Panc1 (cell line): ENCODE data around the gene SGMS2. TPM values are rescaled to one million over a fixed set of nuclear protein-coding genes. Genes with fewer than 3 reads are reported as not detected.

Source experiments
- ATAC-seq: fragments of 200-7000 bp; cut with Tn5 transposase; 2 replicates; pipeline ENCODE4 v1.9.1; 2020; ENCODE audit warnings: mild to moderate bottlenecking, moderate library complexity
- BruUV-seq: library from RNA; stranded (reverse); fragments of 400-500 nt; replicated peaks from 2 replicates; lab custom pipeline; 2021; lab: Mats Ljungman, UMichigan
- CTCF ChIA-PET: fragments of 300-600 bp; sonication (Branson Sonifier 250); formaldehyde crosslinking; loops from one replicate; lab custom pipeline; 2022; ENCODE audit warnings: antibody characterized with exemption; lab: Charles Lee
- POLR2A ChIA-PET: fragments of 300-600 bp; sonication (Branson Sonifier 250); formaldehyde crosslinking; loops from one replicate; lab custom pipeline; 2022; ENCODE audit warnings: antibody characterized with exemption; lab: Charles Lee
- DNase-seq: peaks from one replicate; pipeline ENCODE4 v3.0.0-alpha.2; 2010; ENCODE audit warnings: low read depth, low spot score
- H3K27ac ChIP-seq: 2 replicates; pipeline ENCODE4 v1.5.1; 2011; ENCODE audit warnings: mild to moderate bottlenecking, low read length, inconsistent platforms
- H3K27me3 ChIP-seq: fragments of 200-500 bp; sonication (Bioruptor generic); 2 replicates; pipeline ENCODE4 v1.6.0; 2014; ENCODE audit warnings: low read length, inconsistent platforms; ENCODE audit not compliant: control insufficient read depth, insufficient read depth
- H3K36me3 ChIP-seq: fragments of 200-500 bp; sonication (Bioruptor generic); 2 replicates; pipeline ENCODE4 v1.5.1; 2014; ENCODE audit warnings: inconsistent platforms, mild to moderate bottlenecking, low read length, moderate library complexity; ENCODE audit not compliant: control insufficient read depth, insufficient read depth
- H3K4me1 ChIP-seq: 2 replicates; pipeline ENCODE4 v1.5.1; 2011; ENCODE audit warnings: inconsistent platforms, mild to moderate bottlenecking, low read length, moderate library complexity; ENCODE audit not compliant: control insufficient read depth, insufficient read depth
- H3K4me3 ChIP-seq, 2 experiments: 2 replicates each; pipeline ENCODE4 v1.5.1; 2011 to 2012; ENCODE audit warnings: low read depth in 2 of 2, low read length in 2 of 2, mild to moderate bottlenecking in 2 of 2, inconsistent platforms in 1 of 2, moderate library complexity in 1 of 2
- H3K9me3 ChIP-seq: fragments of 200-500 bp; sonication (Bioruptor generic); 2 replicates; pipeline ENCODE4 v1.5.1; 2014; ENCODE audit warnings: low read depth, mild to moderate bottlenecking, inconsistent platforms, low read length, moderate library complexity; ENCODE audit not compliant: control insufficient read depth, insufficient read depth
- CTCF ChIP-seq: fragments of 450-650 bp; IDR thresholded peaks from 2 replicates; pipeline ENCODE4 v1.5.1; 2017; ENCODE audit warnings: mild to moderate bottlenecking
- POLR2AphosphoS5 ChIP-seq: IDR thresholded peaks from 2 replicates; pipeline ENCODE4 v1.6.1; 2012; ENCODE audit warnings: mild to moderate bottlenecking, low read depth, low read length, moderate library complexity
- REST ChIP-seq, 2 experiments: IDR thresholded peaks; 2 replicates each; pipeline ENCODE4 v1.6.1; 2011 to 2012; ENCODE audit warnings: low read depth in 2 of 2, control low read depth in 1 of 2, low read length in 1 of 2, mild to moderate bottlenecking in 1 of 2, moderate library complexity in 1 of 2; ENCODE audit not compliant: insufficient read depth in 1 of 2
- SIN3A ChIP-seq: IDR thresholded peaks from 2 replicates; pipeline ENCODE4 v1.6.1; 2012; ENCODE audit warnings: low read depth, mild to moderate bottlenecking, low read length, moderate library complexity, borderline replicate concordance; ENCODE audit not compliant: insufficient read depth
- TCF7L2 ChIP-seq: IDR thresholded peaks from 2 replicates; pipeline ENCODE4 v1.6.1; 2011; ENCODE audit warnings: mild to moderate bottlenecking, low read depth, low read length, inconsistent platforms
- in situ Hi-C: cut with HindIII; loops from 2 replicates; pipeline ENCODE4 v1.10.0; 2016; ENCODE audit warnings: low sequenced_read_pairs, low pct_unique_long_range_greater_than_20kb
- intact Hi-C: fragments of 100-400 bp; cut with micrococcal nuclease; formaldehyde crosslinking; loops from one replicate; pipeline ENCODE4 v1.10.0; 2022; ENCODE audit not compliant: unreplicated experiment
- total RNA-seq: library from RNA; stranded (reverse); gene quantifications from one replicate; pipeline ENCODE4 v1.2.1, GENCODE V29; 2021; ENCODE audit not compliant: unreplicated experiment

SGMS2 gene
- total RNA-seq, 1 experiment from 2014 or later = 15.6 TPM

- intact Hi-C loops (no loop called here), in situ Hi-C loops (no loop called here)
- Histone ChIP-seq H3K27ac (no peak overlapping the region), H3K4me1 (no peaks in the 10 kb centered on the region), H3K4me3 (no peak overlapping the region), H3K36me3 (no peaks in the 10 kb centered on the region), H3K9me3 (no peaks in the 10 kb centered on the region), H3K27me3 (no peaks in the 10 kb centered on the region)
- POLR2A ChIA-PET = interaction anchor here (0.6 kb wide), 1 partner anchor 80 kb away, joined by 3 read pairs; no protein-coding TSS in a partner anchor
- TF ChIP-seq REST (IDR thresholded peaks at IDR 0.05; ENCODE audit: insufficient read depth in 1 of 2, low read depth in 2 of 2, low read length in 1 of 2) = no peak
- no peak for TF ChIP-seq POLR2AphosphoS5
- no peak for TF ChIP-seq CTCF
- TF ChIP-seq SIN3A = no peak
- TF ChIP-seq TCF7L2 = no peak
- CTCF ChIA-PET = no interaction called here
- DNase-seq (no peak), ATAC-seq (no peak)
- no TSS peak for BruUV-seq
Measured at GRCh38 chr4:107893171-107894137, 68.7 kb downstream of the SGMS2 start.

- CTCF ChIA-PET = no interaction called here
- in situ Hi-C loops (no loop called here), intact Hi-C loops (no loop called here)
- Histone ChIP-seq H3K4me1 (no peaks in the 10 kb centered on the region), H3K27ac (no peak overlapping the region), H3K27me3 (no peaks in the 10 kb centered on the region), H3K4me3 (no peak overlapping the region), H3K36me3 (no peaks in the 10 kb centered on the region), H3K9me3 (no peaks in the 10 kb centered on the region)
- ATAC-seq (no peak), DNase-seq (no peak)
- POLR2A ChIA-PET = interaction anchor here (0.6 kb wide), 1 partner anchor 81 kb away, joined by 3 read pairs; no protein-coding TSS in a partner anchor
- no TSS peak for BruUV-seq
- TF ChIP-seq POLR2AphosphoS5 (no peak), TCF7L2 (no peak), SIN3A (no peak), CTCF (no peak), REST (IDR thresholded peaks at IDR 0.05; ENCODE audit: insufficient read depth in 1 of 2, low read depth in 2 of 2, low read length in 1 of 2) (no peak)
Measured at GRCh38 chr4:107894138-107894603, 69.4 kb downstream of the SGMS2 start.
